Neural progenitor cell (in vitro differentiated cells): Measurements from ENCODE around the gene DXO. TPM values are rescaled to one million over a fixed set of nuclear protein-coding genes. Genes with fewer than 3 reads are reported as not detected.

Source experiments
- DNase-seq: peaks from one replicate; pipeline ENCODE4 v3.0.0-alpha.2; 2016; ENCODE audit warnings: low spot score
- H2AFZ ChIP-seq: fragments of 200-600 bp; sonication (generic); replicated peaks from 2 replicates; pipeline ENCODE4 v1.6.1; 2016; ENCODE audit warnings: antibody characterized with exemption
- H3F3A ChIP-seq: fragments of 200-600 bp; sonication (generic); 2 replicates; pipeline ENCODE4 v1.6.1; 2016; ENCODE audit warnings: antibody characterized with exemption, low read depth
- H3K27ac ChIP-seq: fragments of 200-600 bp; sonication (generic); 2 replicates; pipeline ENCODE4 v1.5.1; 2016; ENCODE audit warnings: mild to moderate bottlenecking
- H3K27me3 ChIP-seq: fragments of 200-600 bp; sonication (generic); 2 replicates; pipeline ENCODE4 v1.6.1; 2016; ENCODE audit warnings: mild to moderate bottlenecking, moderate library complexity
- H3K36me3 ChIP-seq: fragments of 200-600 bp; sonication (generic); 2 replicates; pipeline ENCODE4 v1.5.1; 2016
- H3K4me1 ChIP-seq: fragments of 200-600 bp; sonication (generic); 2 replicates; pipeline ENCODE4 v1.6.1; 2016; ENCODE audit warnings: mixed run types
- H3K4me2 ChIP-seq: fragments of 200-600 bp; sonication (generic); 2 replicates; pipeline ENCODE4 v1.6.1; 2016
- H3K4me3 ChIP-seq: fragments of 200-600 bp; sonication (generic); 2 replicates; pipeline ENCODE4 v1.5.1; 2016
- H3K79me2 ChIP-seq: fragments of 200-600 bp; sonication (generic); 2 replicates; pipeline ENCODE4 v1.6.1; 2016; ENCODE audit warnings: low read depth
- H3K9ac ChIP-seq: fragments of 200-600 bp; sonication (generic); 2 replicates; pipeline ENCODE4 v1.6.1; 2016
- H3K9me3 ChIP-seq: fragments of 200-600 bp; sonication (generic); 2 replicates; pipeline ENCODE4 v1.5.1; 2016; ENCODE audit warnings: low read depth
- H4K20me1 ChIP-seq: fragments of 200-600 bp; sonication (generic); 2 replicates; pipeline ENCODE4 v1.6.1; 2016; ENCODE audit warnings: low read depth
- H3K27ac Mint-ChIP-seq: 3 replicates; pipeline ENCODE4 v1.8.0; 2021; ENCODE audit warnings: mixed read lengths
- H3K27me3 Mint-ChIP-seq: 2 replicates; pipeline ENCODE4 v1.8.0; 2022; ENCODE audit warnings: low read depth, mild to moderate bottlenecking, inconsistent platforms, moderate library complexity, mixed read lengths; ENCODE audit not compliant: insufficient read depth
- H3K36me3 Mint-ChIP-seq: 3 replicates; pipeline ENCODE4 v1.8.0; 2021; ENCODE audit warnings: mixed read lengths
- H3K4me1 Mint-ChIP-seq: 3 replicates; pipeline ENCODE4 v1.8.0; 2021; ENCODE audit warnings: mixed read lengths
- H3K4me3 Mint-ChIP-seq: 3 replicates; pipeline ENCODE4 v1.8.0; 2021; ENCODE audit warnings: mild to moderate bottlenecking, moderate library complexity, mixed read lengths
- H3K9me3 Mint-ChIP-seq: 3 replicates; pipeline ENCODE4 v1.8.0; 2020; ENCODE audit warnings: mixed read lengths
- EZH2 ChIP-seq: fragments of 200-600 bp; sonication (generic); IDR thresholded peaks from 2 replicates; pipeline ENCODE4 v1.6.1; 2017; ENCODE audit warnings: antibody characterized with exemption, mild to moderate bottlenecking, moderate library complexity
- EZH2phosphoT487 ChIP-seq: fragments of 200-600 bp; sonication (generic); IDR thresholded peaks from 2 replicates; pipeline ENCODE4 v1.6.1; 2017; ENCODE audit warnings: antibody characterized with exemption
- total RNA-seq: library from RNA; depleted of rRNA; stranded (reverse); fragments of >200 nt; gene quantifications from 2 replicates; pipeline ENCODE4 v1.2.3, GENCODE V29; 2015; ENCODE audit warnings: low replicate concordance
- TF ChIP-seq, protein P1 (sequence below): fragments of 200-600 bp; sonication (generic); IDR thresholded peaks from 2 replicates; pipeline ENCODE4 v1.5.1; 2017; ENCODE audit warnings: antibody characterized with exemption, mild to moderate bottlenecking

The DXO gene
- total RNA-seq, 1 donor from 2014 or later = 10.2 TPM

GRCh38 chr6:31947070-31947675 is 24.8 kb downstream of the DXO start:
- Histone ChIP-seq H3K27ac (no peak overlapping the region), H3K4me1 (no peaks in the 10 kb centered on the region), H3K36me3 (no peaks in the 10 kb centered on the region), H3K27me3 (peaks cover 17% of the 10 kb centered on the region), H3K9me3 (no peaks in the 10 kb centered on the region), H3K4me2 (no peak overlapping the region), H2AFZ (no peak overlapping the region), H3K9ac (no peak overlapping the region), H3K4me3 (no peak overlapping the region), H4K20me1 (no peaks in the 10 kb centered on the region), H3K79me2 (no peaks in the 10 kb centered on the region), H3F3A (no peaks in the 10 kb centered on the region)
- DNase-seq = no peak
- H3K27me3 Mint-ChIP-seq = peaks cover 20% of the 10 kb centered on the region
- TF ChIP-seq, protein P1, sequence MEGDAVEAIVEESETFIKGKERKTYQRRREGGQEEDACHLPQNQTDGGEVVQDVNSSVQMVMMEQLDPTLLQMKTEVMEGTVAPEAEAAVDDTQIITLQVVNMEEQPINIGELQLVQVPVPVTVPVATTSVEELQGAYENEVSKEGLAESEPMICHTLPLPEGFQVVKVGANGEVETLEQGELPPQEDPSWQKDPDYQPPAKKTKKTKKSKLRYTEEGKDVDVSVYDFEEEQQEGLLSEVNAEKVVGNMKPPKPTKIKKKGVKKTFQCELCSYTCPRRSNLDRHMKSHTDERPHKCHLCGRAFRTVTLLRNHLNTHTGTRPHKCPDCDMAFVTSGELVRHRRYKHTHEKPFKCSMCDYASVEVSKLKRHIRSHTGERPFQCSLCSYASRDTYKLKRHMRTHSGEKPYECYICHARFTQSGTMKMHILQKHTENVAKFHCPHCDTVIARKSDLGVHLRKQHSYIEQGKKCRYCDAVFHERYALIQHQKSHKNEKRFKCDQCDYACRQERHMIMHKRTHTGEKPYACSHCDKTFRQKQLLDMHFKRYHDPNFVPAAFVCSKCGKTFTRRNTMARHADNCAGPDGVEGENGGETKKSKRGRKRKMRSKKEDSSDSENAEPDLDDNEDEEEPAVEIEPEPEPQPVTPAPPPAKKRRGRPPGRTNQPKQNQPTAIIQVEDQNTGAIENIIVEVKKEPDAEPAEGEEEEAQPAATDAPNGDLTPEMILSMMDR = no peak
- TF ChIP-seq EZH2phosphoT487 = no peak
- TF ChIP-seq EZH2 = no peak
- peaks cover 2% of the 10 kb centered on the region for H3K36me3 Mint-ChIP-seq
- no peaks in the 10 kb centered on the region for H3K9me3 Mint-ChIP-seq
- peak overlapping the region; percentile 20 for H3K27ac Mint-ChIP-seq
- H3K4me3 Mint-ChIP-seq = peak overlapping the region; percentile 22
- H3K4me1 Mint-ChIP-seq = peaks cover 10% of the 10 kb centered on the region

DNA sequence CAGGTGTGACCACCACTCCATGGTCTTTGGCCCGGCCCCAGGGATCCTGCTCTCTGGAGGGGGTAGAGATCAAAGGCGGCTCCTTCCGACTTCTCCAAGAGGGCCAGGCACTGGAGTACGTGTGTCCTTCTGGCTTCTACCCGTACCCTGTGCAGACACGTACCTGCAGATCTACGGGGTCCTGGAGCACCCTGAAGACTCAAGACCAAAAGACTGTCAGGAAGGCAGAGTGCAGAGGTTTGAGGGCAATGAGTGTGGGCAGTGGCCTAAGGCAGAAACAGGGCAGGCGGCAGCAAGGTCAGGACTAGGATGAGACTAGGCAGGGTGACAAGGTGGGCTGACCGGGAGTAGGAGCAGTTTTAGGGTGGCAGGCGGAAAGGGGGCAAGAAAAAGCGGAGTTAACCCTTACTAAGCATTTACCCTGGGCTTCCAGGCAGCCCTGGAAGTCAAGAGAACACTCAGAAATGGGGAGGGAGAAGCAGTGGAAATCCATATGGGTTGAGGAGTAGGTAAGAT is 25.5 kb downstream of the DXO start:
- no peak overlapping the region for H3K27ac ChIP-seq
- no peaks in the 10 kb centered on the region for H3K9me3 Mint-ChIP-seq

GRCh38 chr6:31945507-31946369 is 26.2 kb downstream of the DXO start, which contains the start of gene CFB:
TSS of gene CFB (plus strand) at chr6:31946095. CDS start at chr6:31946222, 127 bp downstream.
- Histone ChIP-seq H3K27ac (no peak within 1 kb of the TSS), H3K36me3 (no peaks in the 10 kb centered on the region), H3F3A (no peaks in the 10 kb centered on the region), H3K4me3 (no peak within 1 kb of the TSS), H3K9me3 (no peaks in the 10 kb centered on the region), H3K79me2 (no peaks in the 10 kb centered on the region), H3K4me1 (no peaks in the 10 kb centered on the region), H3K9ac (no peak within 1 kb of the TSS), H3K4me2 (no peak within 1 kb of the TSS), H2AFZ (peak within 1 kb of the TSS; percentile 36), H3K27me3 (peaks cover 17% of the 10 kb centered on the region), H4K20me1 (no peaks in the 10 kb centered on the region)
- DNase-seq = peak; percentile 8
- Mint-ChIP-seq H3K4me3 (no peak within 1 kb of the TSS), H3K36me3 (peaks cover 2% of the 10 kb centered on the region), H3K27me3 (peaks cover 18% of the 10 kb centered on the region), H3K4me1 (peaks cover 12% of the 10 kb centered on the region), H3K27ac (peak within 1 kb of the TSS; percentile 12), H3K9me3 (no peaks in the 10 kb centered on the region)
- TF ChIP-seq, protein P1 = no peak
- TF ChIP-seq EZH2 (no peak), EZH2phosphoT487 (no peak)

More for the DNA sequence above, 25.5 kb downstream of the DXO start:
- Histone ChIP-seq H3K9me3 (no peaks in the 10 kb centered on the region), H3K36me3 (no peaks in the 10 kb centered on the region), H3K27me3 (peaks cover 17% of the 10 kb centered on the region), H4K20me1 (no peaks in the 10 kb centered on the region), H3F3A (no peaks in the 10 kb centered on the region), H3K4me1 (no peaks in the 10 kb centered on the region), H2AFZ (no peak overlapping the region), H3K4me3 (no peak overlapping the region), H3K79me2 (no peaks in the 10 kb centered on the region), H3K9ac (no peak overlapping the region), H3K4me2 (no peak overlapping the region)
- no peak overlapping the region for H3K4me3 Mint-ChIP-seq
- no peak for TF ChIP-seq EZH2phosphoT487
- TF ChIP-seq, protein P1 = no peak
- TF ChIP-seq EZH2 = no peak
- H3K4me1 Mint-ChIP-seq = peaks cover 12% of the 10 kb centered on the region
- DNase-seq = no peak
- H3K27ac Mint-ChIP-seq = no peak overlapping the region
- H3K27me3 Mint-ChIP-seq = peaks cover 21% of the 10 kb centered on the region
- H3K36me3 Mint-ChIP-seq = peaks cover 2% of the 10 kb centered on the region
